Naive thymus-derived CD4-positive, alpha-beta T cell (primary cell): ENCODE measurements around the gene ZNF662. TPM values are rescaled to one million over a fixed set of nuclear protein-coding genes. Genes with fewer than 3 reads are reported as not detected.

Source experiments
- ATAC-seq: fragments of 150-1000 bp; cut with Tn5 transposase; 2 replicates; pipeline ENCODE4 v1.10.0; 2021; ENCODE audit warnings: mild to moderate bottlenecking, moderate library complexity
- CTCF ChIA-PET: fragments of 350-600 bp; sonication (Branson Sonifier 250); formaldehyde crosslinking; loops from one replicate; lab custom pipeline; 2021; ENCODE audit warnings: antibody characterized with exemption; lab: Charles Lee
- POLR2A ChIA-PET: fragments of 350-600 bp; sonication (Branson Sonifier 250); formaldehyde crosslinking; loops from one replicate; lab custom pipeline; 2021; ENCODE audit warnings: antibody characterized with exemption, inconsistent platforms; lab: Charles Lee
- DNase-seq, 9 donors: peaks; one replicate each; pipeline versions ENCODE4 v3.0.0 to v3.0.0-alpha.2; 2020 to 2022; ENCODE audit warnings: mixed read lengths in 1 of 9
- H3K27ac ChIP-seq: one replicate; pipeline ENCODE4 v1.7.0; 2013; ENCODE audit warnings: mild to moderate bottlenecking, low read depth, low read length, moderate library complexity
- H3K27me3 ChIP-seq, 2 donors: one replicate each; pipeline ENCODE4 v1.7.0; 2013; ENCODE audit warnings: low read length in 2 of 2, mild to moderate bottlenecking in 2 of 2, moderate library complexity in 2 of 2; ENCODE audit not compliant: control insufficient read depth in 2 of 2, insufficient read depth in 2 of 2
- H3K36me3 ChIP-seq, 3 experiments: 1 replicate in 2 of 3; 2 replicates in 1 of 3; pipeline ENCODE4 v1.7.0; 2013; ENCODE audit warnings: low read length in 3 of 3, mild to moderate bottlenecking in 3 of 3, moderate library complexity in 1 of 3; ENCODE audit not compliant: insufficient read depth in 3 of 3, control insufficient read depth in 2 of 3
- H3K4me1 ChIP-seq, 2 donors: one replicate each; pipeline ENCODE4 v1.7.0; 2013; ENCODE audit warnings: low read length in 2 of 2, mild to moderate bottlenecking in 2 of 2, moderate library complexity in 1 of 2; ENCODE audit not compliant: control insufficient read depth in 2 of 2, insufficient read depth in 2 of 2
- H3K4me3 ChIP-seq: 2 replicates; pipeline ENCODE4 v1.7.0; 2013; ENCODE audit warnings: mild to moderate bottlenecking, low read length
- H3K9me3 ChIP-seq, 3 experiments: 1 replicate in 2 of 3; 2 replicates in 1 of 3; pipeline ENCODE4 v1.7.0; 2013; ENCODE audit warnings: low read length in 3 of 3; ENCODE audit not compliant: control insufficient read depth in 2 of 3
- H3K27ac Mint-ChIP-seq, 9 donors: one replicate each; pipeline ENCODE4 v1.8.0; 2020 to 2022; ENCODE audit warnings: mixed read lengths in 9 of 9, mild to moderate bottlenecking in 8 of 9, moderate library complexity in 5 of 9, inconsistent platforms in 2 of 9
- H3K27me3 Mint-ChIP-seq, 5 donors: one replicate each; pipeline ENCODE4 v1.8.0; 2021 to 2022; ENCODE audit warnings: mixed read lengths in 5 of 5, mild to moderate bottlenecking in 1 of 5
- H3K36me3 Mint-ChIP-seq, 5 donors: one replicate each; pipeline ENCODE4 v1.8.0; 2020 to 2022; ENCODE audit warnings: mixed read lengths in 5 of 5, mild to moderate bottlenecking in 3 of 5, inconsistent platforms in 1 of 5
- H3K4me1 Mint-ChIP-seq, 7 donors: one replicate each; pipeline ENCODE4 v1.8.0; 2020 to 2022; ENCODE audit warnings: mixed read lengths in 7 of 7, mild to moderate bottlenecking in 3 of 7, inconsistent platforms in 1 of 7
- H3K4me3 Mint-ChIP-seq, 10 donors: one replicate each; pipeline ENCODE4 v1.8.0; 2020 to 2022; ENCODE audit warnings: mild to moderate bottlenecking in 10 of 10, mixed read lengths in 10 of 10, moderate library complexity in 6 of 10, inconsistent platforms in 2 of 10
- H3K9me3 Mint-ChIP-seq, 11 donors: one replicate each; pipeline ENCODE4 v1.8.0; 2020 to 2022; ENCODE audit warnings: mixed read lengths in 11 of 11, mild to moderate bottlenecking in 4 of 11, inconsistent platforms in 1 of 11, moderate library complexity in 1 of 11
- intact Hi-C, 2 donors: fragments of 100-400 bp; cut with micrococcal nuclease; formaldehyde crosslinking; loops; one replicate each; pipeline ENCODE4 v1.15.1; 2023
- polyA plus RNA-seq, 2 donors: library from polyadenylated mRNA; unstranded; fragments of 300-500 nt; fragmentation: Illumina TruSeq; gene quantifications; one replicate each; pipeline ENCODE4 v1.2.3, GENCODE V29; 2021
- total RNA-seq, 6 experiments: library from RNA in 5 of 6; stranded (reverse) in 5 of 6; gene quantifications; 1 replicate in 5 of 6; 2 replicates in 1 of 6; pipeline ENCODE4 v1.2.3 and lab custom pipeline; 2021 to 2026

The ZNF662 gene
- total and polyA plus RNA-seq, 7 experiments from 2014 or later = 0.12 to 10.4 (median 4.7) TPM

DNA sequence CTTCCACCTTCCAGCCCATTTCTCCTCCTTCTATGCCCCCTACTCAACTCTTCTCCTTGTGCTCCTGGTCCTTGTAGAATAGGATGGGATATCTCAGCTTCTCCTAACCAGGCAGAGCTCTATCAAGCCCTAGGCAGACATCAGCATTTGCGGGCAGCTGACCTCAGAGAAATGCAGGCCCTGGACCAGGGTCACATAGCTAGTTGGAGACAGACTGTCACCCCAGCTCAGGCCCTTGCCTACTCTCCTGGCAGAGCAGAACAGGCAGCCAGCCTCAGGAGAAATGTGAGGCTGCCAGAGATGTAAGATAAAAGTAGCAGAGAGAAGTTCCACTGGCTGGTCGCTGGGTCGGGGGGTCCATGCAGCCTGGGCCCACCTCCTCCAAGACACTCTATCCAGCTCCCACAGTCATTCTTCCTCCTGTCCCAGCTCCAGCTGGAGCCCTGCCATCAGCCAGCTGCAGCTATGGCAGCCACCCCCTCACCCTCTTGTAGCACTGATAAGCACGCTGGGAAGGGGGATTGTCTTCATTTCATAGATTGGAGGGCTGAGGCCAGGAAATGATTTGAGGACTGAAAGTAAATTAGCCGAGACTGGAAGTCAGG lies 34.2 kb upstream of the ZNF662 start:
- Histone ChIP-seq H3K9me3 (no peaks in the 10 kb centered on the region), H3K27ac (no peak overlapping the region), H3K27me3 (no peaks in the 10 kb centered on the region), H3K4me3 (no peak overlapping the region), H3K36me3 (no peaks in the 10 kb centered on the region), H3K4me1 (no peaks in the 10 kb centered on the region)
- ATAC-seq (no peak), DNase-seq (no peak)
- peaks cover 0 to 1% (median 0%) of the 10 kb centered on the region in 11 donors for H3K9me3 Mint-ChIP-seq
- peaks cover 0 to 16% (median 5%) of the 10 kb centered on the region in 5 donors for H3K27me3 Mint-ChIP-seq
- POLR2A ChIA-PET = no interaction called here
- peaks cover 0 to 1% (median 0%) of the 10 kb centered on the region in 7 donors for H3K4me1 Mint-ChIP-seq
- CTCF ChIA-PET = interaction anchor here (0.6 kb wide), 1 partner anchor 300 kb away, joined by 3 read pairs; no protein-coding TSS in a partner anchor
- H3K4me3 Mint-ChIP-seq = no peak overlapping the region
- no peaks in the 10 kb centered on the region for H3K36me3 Mint-ChIP-seq
- intact Hi-C loops = no loop called here
- H3K27ac Mint-ChIP-seq = peak overlapping the region in 1 of 9 donors; percentile 32

DNA sequence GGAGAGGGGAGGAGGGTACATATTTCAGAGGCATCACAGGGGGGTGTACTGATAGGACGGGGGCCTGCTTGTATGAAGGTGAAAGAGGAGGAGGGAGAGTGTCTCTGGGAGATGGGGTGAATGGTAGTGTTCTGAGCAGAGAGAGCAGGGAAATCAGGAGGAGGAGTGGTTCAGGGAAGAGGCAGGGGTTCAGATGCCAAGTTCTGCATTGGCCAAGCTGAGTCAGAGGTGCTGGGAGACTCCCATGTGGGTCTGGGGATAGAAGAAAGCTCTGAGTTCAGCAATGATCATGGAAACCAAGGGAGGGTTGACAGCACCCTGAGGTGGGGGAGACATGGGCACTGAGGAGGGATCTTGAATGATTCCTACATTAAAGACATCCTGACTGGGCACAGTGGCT lies 33.2 kb upstream of the ZNF662 start:
- no peaks in the 10 kb centered on the region for H3K36me3 Mint-ChIP-seq
- intact Hi-C loops = no loop called here
- H3K9me3 Mint-ChIP-seq = peaks cover 0 to 1% (median 0%) of the 10 kb centered on the region in 11 donors
- H3K4me1 Mint-ChIP-seq = peaks cover 0 to 1% (median 0%) of the 10 kb centered on the region in 7 donors
- H3K27ac Mint-ChIP-seq = no peak overlapping the region
- H3K27ac ChIP-seq = no peak overlapping the region
- no peak overlapping the region for H3K4me3 Mint-ChIP-seq
- ChIA-PET CTCF (no interaction called here), POLR2A (no interaction called here)
- no peak overlapping the region for H3K4me3 ChIP-seq
- H3K4me1 ChIP-seq = no peaks in the 10 kb centered on the region
- no peaks in the 10 kb centered on the region for H3K36me3 ChIP-seq
- H3K9me3 ChIP-seq = no peaks in the 10 kb centered on the region
- H3K27me3 ChIP-seq = no peaks in the 10 kb centered on the region
- DNase-seq (no peak), ATAC-seq (no peak)
- H3K27me3 Mint-ChIP-seq = peaks cover 0 to 16% (median 5%) of the 10 kb centered on the region in 5 donors

DNA sequence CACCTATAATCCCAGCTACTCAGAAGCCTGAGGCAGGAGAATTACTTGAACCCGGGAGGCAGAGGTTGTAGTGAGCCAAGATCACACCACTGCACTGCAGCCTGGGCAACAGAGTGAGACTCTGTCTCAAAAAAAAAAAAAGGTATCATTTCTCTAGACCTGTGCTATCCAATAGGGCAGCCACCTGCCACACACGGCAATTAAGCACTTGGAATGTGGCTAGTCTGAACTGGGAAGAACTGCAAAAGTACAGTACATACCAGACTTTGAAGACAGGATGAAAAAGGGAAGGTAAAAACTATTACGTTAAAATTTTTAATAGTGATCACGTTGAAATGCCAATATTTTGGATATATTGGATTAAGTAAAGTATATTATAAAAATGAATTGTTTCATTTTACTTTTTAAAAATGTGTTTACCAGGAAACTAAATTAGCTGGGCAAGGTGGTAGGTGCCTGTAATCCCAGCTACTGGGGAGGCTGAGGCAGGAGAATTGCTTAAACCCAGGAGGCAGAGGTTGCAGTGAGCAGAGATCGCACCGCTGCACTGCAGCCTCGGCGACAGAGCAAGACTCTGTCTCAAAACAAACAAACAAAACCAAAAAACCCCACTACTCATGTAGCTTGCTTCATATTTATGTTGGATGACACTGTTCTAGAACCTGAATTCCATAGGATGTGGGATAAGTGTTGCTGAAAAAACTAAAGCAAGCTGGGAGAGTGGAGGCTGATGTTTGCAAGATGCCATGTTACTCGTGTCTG lies 32.5 kb upstream of the ZNF662 start:
- Histone ChIP-seq H3K27ac (no peak overlapping the region), H3K4me1 (no peaks in the 10 kb centered on the region), H3K36me3 (no peaks in the 10 kb centered on the region), H3K9me3 (no peaks in the 10 kb centered on the region), H3K4me3 (no peak overlapping the region), H3K27me3 (no peaks in the 10 kb centered on the region)
- ChIA-PET POLR2A (no interaction called here), CTCF (no interaction called here)
- intact Hi-C loops = no loop called here
- DNase-seq (no peak), ATAC-seq (no peak)
- Mint-ChIP-seq H3K4me3 (no peak overlapping the region), H3K27ac (no peak overlapping the region), H3K9me3 (peaks cover 0 to 1% (median 0%) of the 10 kb centered on the region in 11 donors), H3K27me3 (peaks cover 0 to 19% (median 5%) of the 10 kb centered on the region in 5 donors), H3K4me1 (peaks cover 0 to 1% (median 0%) of the 10 kb centered on the region in 7 donors), H3K36me3 (no peaks in the 10 kb centered on the region)

DNA sequence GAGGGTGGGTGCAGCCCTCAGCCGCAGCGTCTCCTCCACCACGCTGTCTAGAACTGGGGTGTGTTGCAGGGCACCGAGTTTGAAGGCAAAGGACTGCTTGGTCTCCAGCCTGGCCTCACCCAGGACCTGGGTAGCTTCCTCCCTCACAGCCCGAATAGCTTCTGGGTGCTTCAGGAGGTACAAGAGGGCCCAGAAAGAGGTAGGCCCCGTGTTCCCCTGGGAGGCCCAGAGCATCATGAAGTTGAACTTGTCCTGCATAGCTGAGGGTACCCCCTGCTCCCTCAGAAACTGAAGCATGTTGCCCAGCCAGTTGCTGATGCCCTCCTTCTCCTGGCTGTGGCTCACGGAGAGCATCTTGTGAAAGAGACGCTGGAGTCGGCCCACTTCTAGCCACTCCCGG lies 31.2 kb upstream of the ZNF662 start:
- ChIA-PET POLR2A (interaction anchor here (0.8 kb wide), 1 partner anchor 376 kb away, joined by 3 read pairs; no protein-coding TSS in a partner anchor), CTCF (no interaction called here)
- Histone ChIP-seq H3K4me1 (no peaks in the 10 kb centered on the region), H3K36me3 (no peaks in the 10 kb centered on the region), H3K9me3 (no peaks in the 10 kb centered on the region), H3K27ac (no peak overlapping the region), H3K4me3 (no peak overlapping the region), H3K27me3 (no peaks in the 10 kb centered on the region)
- DNase-seq (no peak), ATAC-seq (no peak)
- H3K27me3 Mint-ChIP-seq = peaks cover 0 to 27% (median 5%) of the 10 kb centered on the region in 5 donors
- peaks cover 0 to 4% (median 1%) of the 10 kb centered on the region in 7 donors for H3K4me1 Mint-ChIP-seq
- H3K27ac Mint-ChIP-seq = no peak overlapping the region
- no peak overlapping the region for H3K4me3 Mint-ChIP-seq
- no peaks in the 10 kb centered on the region for H3K36me3 Mint-ChIP-seq
- H3K9me3 Mint-ChIP-seq = peaks cover 0 to 1% (median 0%) of the 10 kb centered on the region in 11 donors
- intact Hi-C loops = no loop called here

DNA sequence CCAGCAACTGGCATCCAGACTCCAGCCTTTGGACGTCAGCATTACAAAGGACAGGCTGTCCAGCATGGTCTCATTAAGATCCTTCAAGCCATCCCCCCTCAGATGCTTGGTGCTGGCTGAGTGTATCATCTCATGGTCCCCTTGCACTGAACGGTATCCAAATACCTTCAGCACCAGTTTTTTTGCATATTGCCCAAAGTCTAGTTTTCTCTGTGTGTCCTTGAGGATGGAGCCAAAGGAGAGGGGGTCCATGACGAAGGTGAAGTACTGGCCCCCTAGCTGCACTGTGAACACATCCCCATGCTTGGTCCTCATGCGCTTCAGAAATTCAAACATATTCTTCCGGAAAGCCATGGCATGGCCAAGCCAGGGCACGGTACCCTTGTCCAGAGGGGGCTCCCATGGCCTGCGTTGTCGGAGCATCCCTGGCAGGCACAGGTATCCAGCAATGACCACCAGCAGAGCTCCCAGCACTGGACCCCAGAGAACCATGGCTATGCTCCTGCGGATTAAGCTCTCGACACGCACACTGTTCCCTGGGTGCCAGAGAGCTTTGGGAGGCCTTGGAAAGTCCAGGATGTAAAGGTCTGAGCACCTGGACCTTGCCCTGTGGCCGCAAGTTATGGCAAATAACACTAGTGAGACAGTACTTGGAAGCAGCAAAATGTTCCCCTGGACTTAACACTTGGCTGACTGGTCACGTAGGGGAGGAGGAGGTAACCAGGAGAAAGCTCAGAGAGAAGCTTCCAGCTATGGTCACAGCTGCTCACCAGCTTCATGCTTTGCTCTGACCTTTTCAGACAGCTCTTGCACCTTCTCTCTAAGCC lies 30.4 kb upstream of the ZNF662 start, which contains the start of gene CYP8B1:
Gene CYP8B1, minus strand, starts transcription at position 555 of the 827 bp plus-strand sequence. Its CDS starts 63 bp downstream, at position 492.
- no peaks in the 10 kb centered on the region for H3K36me3 Mint-ChIP-seq
- H3K4me3 ChIP-seq = no peak within 1 kb of the TSS
- no peaks in the 10 kb centered on the region for H3K9me3 ChIP-seq
- DNase-seq = no peak
- no peaks in the 10 kb centered on the region for H3K36me3 ChIP-seq
- no peak for ATAC-seq
- no peak within 1 kb of the TSS for H3K4me3 Mint-ChIP-seq
- ChIA-PET POLR2A (interaction anchor here (0.8 kb wide), 1 partner anchor 377 kb away, joined by 3 read pairs; no protein-coding TSS in a partner anchor), CTCF (interaction anchor here (1.1 to 1.6 kb wide), 2 partner anchors 29 to 96 kb away, joined by 3 read pairs; no protein-coding TSS in a partner anchor)
- peaks cover 0 to 30% (median 5%) of the 10 kb centered on the region in 5 donors for H3K27me3 Mint-ChIP-seq
- H3K4me1 Mint-ChIP-seq = peaks cover 0 to 9% (median 5%) of the 10 kb centered on the region in 7 donors
- peaks cover 0 to 1% (median 0%) of the 10 kb centered on the region in 11 donors for H3K9me3 Mint-ChIP-seq
- H3K27ac ChIP-seq = no peak within 1 kb of the TSS
- intact Hi-C loops = no loop called here
- H3K4me1 ChIP-seq = peaks cover 2 to 4% of the 10 kb centered on the region in 2 donors
- no peaks in the 10 kb centered on the region for H3K27me3 ChIP-seq
- H3K27ac Mint-ChIP-seq = no peak within 1 kb of the TSS

DNA sequence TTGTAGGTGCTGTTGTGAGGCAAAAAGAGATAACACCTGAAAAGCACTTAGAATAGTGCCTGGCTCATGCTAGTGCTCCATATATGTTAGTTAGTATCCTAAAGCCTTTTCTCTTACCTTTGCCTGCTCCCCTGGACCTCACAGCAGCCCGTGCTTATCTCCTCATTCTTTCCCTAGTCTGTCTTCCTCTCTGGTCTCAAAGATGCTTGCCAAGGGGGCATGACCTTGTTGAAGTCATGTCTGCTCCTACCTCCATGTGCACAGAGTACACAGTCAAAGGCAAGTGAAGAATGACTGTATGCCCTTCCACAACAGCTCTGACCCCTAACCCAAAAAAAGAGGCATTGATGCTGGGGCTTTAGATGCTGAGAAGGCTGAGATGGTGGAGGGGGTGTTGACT lies 29.5 kb upstream of the ZNF662 start:
- intact Hi-C loops = no loop called here

More for the DNA sequence above, 29.5 kb upstream of the ZNF662 start:
- peaks cover 0 to 30% (median 5%) of the 10 kb centered on the region in 5 donors for H3K27me3 Mint-ChIP-seq
- Histone ChIP-seq H3K27ac (no peak overlapping the region), H3K36me3 (no peaks in the 10 kb centered on the region), H3K4me3 (no peak overlapping the region), H3K27me3 (no peaks in the 10 kb centered on the region), H3K4me1 (peaks cover 4 to 9% of the 10 kb centered on the region in 2 donors), H3K9me3 (no peaks in the 10 kb centered on the region)
- ATAC-seq = no peak
- H3K36me3 Mint-ChIP-seq = no peaks in the 10 kb centered on the region
- no peak for DNase-seq
- peaks cover 6 to 14% (median 10%) of the 10 kb centered on the region in 7 donors for H3K4me1 Mint-ChIP-seq
- H3K9me3 Mint-ChIP-seq = peaks cover 0 to 1% (median 0%) of the 10 kb centered on the region in 11 donors
- POLR2A ChIA-PET = no interaction called here
- CTCF ChIA-PET = interaction anchor here (1.1 to 1.6 kb wide), 2 partner anchors 28 to 97 kb away, joined by 3 read pairs; no protein-coding TSS in a partner anchor
- no peak overlapping the region for H3K27ac Mint-ChIP-seq
- no peak overlapping the region for H3K4me3 Mint-ChIP-seq
